Nephron (organoid): ENCODE results near the gene BMAL1.
A peak's percentile ranks its signal among the peaks of the same experiment; 100 is the strongest.

ENCODE experiments used
- H3K27ac Mint-ChIP-seq, 3 experiments: 2 replicates each; pipeline ENCODE4 v1.8.0; 2020; ENCODE audit warnings: mixed read lengths in 3 of 3, mild to moderate bottlenecking in 2 of 3, moderate library complexity in 1 of 3
- H3K27me3 Mint-ChIP-seq: 2 replicates; pipeline ENCODE4 v1.8.0; 2021; ENCODE audit warnings: low read depth, mild to moderate bottlenecking, moderate library complexity, mixed read lengths
- H3K36me3 Mint-ChIP-seq: 2 replicates; pipeline ENCODE4 v1.8.0; 2020; ENCODE audit warnings: low read depth, mixed read lengths
- H3K4me1 Mint-ChIP-seq: 2 replicates; pipeline ENCODE4 v1.8.0; 2020; ENCODE audit warnings: mixed read lengths
- H3K4me3 Mint-ChIP-seq, 3 experiments: 2 replicates each; pipeline ENCODE4 v1.8.0; 2020; ENCODE audit warnings: mild to moderate bottlenecking in 3 of 3, mixed read lengths in 3 of 3, moderate library complexity in 2 of 3
- H3K9me3 Mint-ChIP-seq: 2 replicates; pipeline ENCODE4 v1.8.0; 2020; ENCODE audit warnings: mixed read lengths
- TF ChIP-seq, protein P1 (sequence below), 3 experiments: fragments of 200-600 bp; sonication (generic); IDR thresholded peaks; one replicate each; pipeline ENCODE4 v1.5.0; 2021; ENCODE audit warnings: antibody characterized with exemption in 3 of 3; ENCODE audit not compliant: unreplicated experiment in 3 of 3

BMAL1 gene

DNA sequence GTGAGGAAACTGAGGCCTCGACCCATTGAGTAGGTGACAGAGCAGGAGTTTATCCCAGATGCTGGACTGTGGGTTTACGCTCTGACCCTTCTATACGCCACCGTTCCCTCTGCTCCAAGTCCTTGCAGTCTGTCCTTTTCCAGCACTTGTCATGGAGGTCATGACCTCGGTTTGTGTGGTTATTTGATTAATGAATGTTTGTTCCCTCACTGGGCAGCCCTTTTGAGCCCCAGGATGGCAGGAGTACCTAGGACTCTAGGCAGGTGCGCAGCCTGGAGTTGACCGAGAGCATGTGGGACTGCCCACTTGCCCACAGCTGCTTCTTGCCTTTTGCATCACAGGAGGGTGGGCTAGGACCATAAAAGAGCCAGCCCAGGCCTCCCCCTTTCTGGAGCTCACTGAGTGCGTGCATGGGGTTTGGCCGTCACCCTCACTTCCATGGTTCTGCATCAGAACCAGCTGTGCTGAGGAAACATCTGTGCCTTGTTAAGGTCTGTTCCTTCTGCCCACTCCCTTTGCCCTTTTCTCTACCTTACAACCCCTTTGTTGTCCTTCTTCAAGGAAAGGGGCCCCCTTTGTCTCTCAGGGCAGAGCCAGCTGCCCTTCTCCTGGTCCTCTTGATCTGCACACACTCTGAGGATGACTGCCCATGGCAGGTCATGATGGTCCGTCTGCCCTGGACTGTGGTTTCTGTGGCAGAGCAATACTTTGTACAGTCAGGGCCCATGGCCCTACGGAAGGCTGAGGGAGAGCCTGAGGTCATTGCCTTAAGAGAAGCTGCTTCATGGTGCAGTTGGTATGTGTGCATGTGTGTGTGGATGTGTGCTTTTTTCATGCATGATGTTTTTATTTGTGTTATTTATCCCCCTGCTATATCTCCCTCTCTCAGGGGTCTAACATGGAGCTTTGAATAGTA lies 38.2 kb downstream of the BMAL1 start:
- H3K36me3 Mint-ChIP-seq: no peaks in the 10 kb centered on the region
- no peak overlapping the region for H3K27ac Mint-ChIP-seq
- no peaks in the 10 kb centered on the region for H3K9me3 Mint-ChIP-seq
- peaks cover 5% of the 10 kb centered on the region for H3K27me3 Mint-ChIP-seq
- no peak overlapping the region for H3K4me3 Mint-ChIP-seq
- TF ChIP-seq, protein P1, sequence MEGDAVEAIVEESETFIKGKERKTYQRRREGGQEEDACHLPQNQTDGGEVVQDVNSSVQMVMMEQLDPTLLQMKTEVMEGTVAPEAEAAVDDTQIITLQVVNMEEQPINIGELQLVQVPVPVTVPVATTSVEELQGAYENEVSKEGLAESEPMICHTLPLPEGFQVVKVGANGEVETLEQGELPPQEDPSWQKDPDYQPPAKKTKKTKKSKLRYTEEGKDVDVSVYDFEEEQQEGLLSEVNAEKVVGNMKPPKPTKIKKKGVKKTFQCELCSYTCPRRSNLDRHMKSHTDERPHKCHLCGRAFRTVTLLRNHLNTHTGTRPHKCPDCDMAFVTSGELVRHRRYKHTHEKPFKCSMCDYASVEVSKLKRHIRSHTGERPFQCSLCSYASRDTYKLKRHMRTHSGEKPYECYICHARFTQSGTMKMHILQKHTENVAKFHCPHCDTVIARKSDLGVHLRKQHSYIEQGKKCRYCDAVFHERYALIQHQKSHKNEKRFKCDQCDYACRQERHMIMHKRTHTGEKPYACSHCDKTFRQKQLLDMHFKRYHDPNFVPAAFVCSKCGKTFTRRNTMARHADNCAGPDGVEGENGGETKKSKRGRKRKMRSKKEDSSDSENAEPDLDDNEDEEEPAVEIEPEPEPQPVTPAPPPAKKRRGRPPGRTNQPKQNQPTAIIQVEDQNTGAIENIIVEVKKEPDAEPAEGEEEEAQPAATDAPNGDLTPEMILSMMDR (IDR thresholded peaks at IDR 0.05; ENCODE audit: unreplicated experiment in 3 of 3): no peak
- H3K4me1 Mint-ChIP-seq: peaks cover 18% of the 10 kb centered on the region

DNA sequence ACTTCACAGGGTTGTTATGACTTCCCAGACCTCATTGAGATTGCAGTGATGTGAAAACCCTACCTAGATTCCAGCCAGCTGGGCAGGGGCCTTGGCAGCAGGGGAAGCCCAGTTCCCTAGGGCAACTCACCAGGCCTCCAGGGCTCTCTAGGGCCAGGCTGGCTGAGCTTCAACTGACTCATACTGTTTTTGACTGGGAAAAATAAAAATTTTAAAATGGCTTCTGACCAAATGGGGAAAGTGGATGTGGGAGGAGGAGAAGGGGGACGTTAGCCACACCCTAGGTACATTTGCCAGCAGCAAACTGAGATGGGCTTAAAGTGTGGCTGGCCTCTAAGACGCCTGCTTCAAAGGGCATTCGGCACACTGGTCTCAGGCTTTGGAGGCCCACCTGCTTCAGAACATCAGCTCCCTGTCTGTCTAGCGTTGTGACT lies 39.0 kb downstream of the BMAL1 start:
- H3K9me3 Mint-ChIP-seq: no peaks in the 10 kb centered on the region
- H3K27ac Mint-ChIP-seq: no peak overlapping the region
- TF ChIP-seq, protein P1 (IDR thresholded peaks at IDR 0.05; ENCODE audit: unreplicated experiment in 3 of 3): no peak
- no peaks in the 10 kb centered on the region for H3K36me3 Mint-ChIP-seq
- no peak overlapping the region for H3K4me3 Mint-ChIP-seq
- H3K4me1 Mint-ChIP-seq: peaks cover 18% of the 10 kb centered on the region
- H3K27me3 Mint-ChIP-seq: no peaks in the 10 kb centered on the region

DNA sequence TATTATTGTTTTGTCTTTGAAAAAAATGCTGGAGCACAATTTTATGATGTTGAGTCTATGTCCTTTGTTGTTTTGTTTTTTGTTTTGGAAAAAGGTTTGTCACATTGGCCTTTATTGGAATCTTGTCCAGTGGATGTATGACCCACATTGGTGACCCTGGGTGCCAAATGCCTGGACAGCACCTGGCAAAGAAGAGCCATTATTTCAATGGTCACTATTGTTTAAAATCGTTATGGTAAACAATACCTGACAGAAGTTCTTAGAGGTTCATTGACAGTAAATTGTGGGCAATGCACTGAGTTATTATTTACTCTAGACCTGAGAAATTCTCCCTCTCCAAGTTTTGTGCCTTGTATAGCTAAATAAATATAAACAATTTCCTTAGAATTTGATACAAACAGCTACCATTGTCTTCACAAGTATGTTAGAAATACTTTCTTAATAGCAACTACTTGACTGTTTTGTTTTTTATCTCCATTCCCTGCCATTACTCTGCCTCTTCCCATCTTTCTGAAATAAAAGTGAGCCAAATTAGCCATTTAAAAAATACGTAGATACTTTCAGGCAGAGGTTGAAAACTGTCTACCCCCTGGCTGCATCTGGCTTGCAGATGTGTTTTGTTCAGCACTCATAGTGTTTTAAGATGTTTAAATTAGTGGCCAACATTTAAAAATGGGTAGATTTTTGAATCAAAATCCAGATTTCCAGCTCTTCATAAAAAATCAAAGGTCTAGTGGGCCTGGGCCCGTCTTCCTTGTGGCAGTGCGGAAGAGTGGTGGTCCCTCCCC lies 39.9 kb downstream of the BMAL1 start:
- no peaks in the 10 kb centered on the region for H3K36me3 Mint-ChIP-seq
- peaks cover 18% of the 10 kb centered on the region for H3K4me1 Mint-ChIP-seq
- H3K27me3 Mint-ChIP-seq: no peaks in the 10 kb centered on the region

DNA sequence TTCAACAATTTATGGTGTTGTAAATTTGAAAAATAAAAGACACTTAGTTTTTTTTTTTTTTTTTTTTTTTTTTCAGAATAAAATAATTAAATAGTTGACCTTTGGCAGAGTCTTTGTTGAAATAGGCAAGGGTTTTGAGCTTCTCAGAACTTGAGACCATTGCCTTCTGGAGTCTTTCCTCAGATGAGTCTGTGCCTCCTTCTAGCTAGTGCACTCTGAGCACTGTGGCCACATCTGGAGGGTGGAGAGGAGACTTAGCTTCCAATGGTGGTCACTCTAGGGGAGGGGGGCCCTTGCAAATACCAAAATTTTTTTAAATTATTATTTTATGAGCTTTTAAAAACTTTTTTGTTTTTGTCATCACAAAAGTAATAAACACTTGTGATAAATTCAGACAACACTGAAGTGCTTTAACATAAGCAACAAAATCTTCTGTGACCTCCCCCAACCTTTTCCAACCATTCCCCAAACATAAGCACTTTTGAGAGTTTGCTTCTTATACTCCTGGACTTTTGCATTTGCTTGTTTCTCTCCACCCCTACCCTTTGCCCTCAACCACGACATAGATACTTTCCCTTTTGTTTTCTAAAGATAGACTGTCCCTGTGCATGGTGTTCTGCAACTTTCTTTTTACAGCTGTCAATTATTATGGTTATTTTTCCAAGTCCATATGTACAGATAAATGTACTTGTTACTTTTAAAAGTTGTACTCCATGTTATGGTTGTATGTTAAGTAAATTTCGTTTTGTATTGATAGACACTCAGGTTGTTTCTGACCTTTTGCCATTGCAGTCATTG lies 41.1 kb downstream of the BMAL1 start:
- H3K4me1 Mint-ChIP-seq: peaks cover 18% of the 10 kb centered on the region
- no peaks in the 10 kb centered on the region for H3K27me3 Mint-ChIP-seq
- H3K36me3 Mint-ChIP-seq: no peaks in the 10 kb centered on the region

More for the DNA sequence above, 39.9 kb downstream of the BMAL1 start:
- Mint-ChIP-seq H3K9me3 (no peaks in the 10 kb centered on the region), H3K4me3 (no peak overlapping the region), H3K27ac (no peak overlapping the region)
- TF ChIP-seq, protein P1 (IDR thresholded peaks at IDR 0.05; ENCODE audit: unreplicated experiment in 3 of 3): no peak

DNA sequence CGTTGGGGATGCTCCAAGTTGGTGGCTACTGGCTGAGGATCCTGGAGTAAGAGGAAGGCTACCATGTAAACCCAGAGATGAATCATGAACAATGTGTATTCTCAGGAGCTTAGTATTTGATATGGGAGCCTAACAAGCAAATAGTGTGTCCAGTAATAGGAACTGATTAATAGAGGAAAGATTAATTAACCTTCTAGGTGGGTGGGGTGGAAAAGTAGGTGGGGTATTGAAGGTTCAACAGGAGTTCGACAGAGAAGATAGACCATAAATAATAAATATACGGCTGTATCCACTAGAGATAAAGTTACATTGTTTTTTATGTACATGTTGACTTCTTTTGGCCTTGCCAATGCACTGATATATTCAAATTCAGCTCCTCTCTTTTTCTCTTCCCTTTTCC lies 43.1 kb downstream of the BMAL1 start:
- TF ChIP-seq, protein P1 (IDR thresholded peaks at IDR 0.05; ENCODE audit: unreplicated experiment in 3 of 3): no peak
- H3K4me3 Mint-ChIP-seq: no peak overlapping the region

More for the DNA sequence above, 41.1 kb downstream of the BMAL1 start:
- TF ChIP-seq, protein P1 (IDR thresholded peaks at IDR 0.05; ENCODE audit: unreplicated experiment in 3 of 3): no peak
- Mint-ChIP-seq H3K9me3 (no peaks in the 10 kb centered on the region), H3K4me3 (no peak overlapping the region), H3K27ac (peak overlapping the region in 1 of 3 experiments; percentile 5)

More for the DNA sequence above, 43.1 kb downstream of the BMAL1 start:
- Mint-ChIP-seq H3K9me3 (no peaks in the 10 kb centered on the region), H3K4me1 (peaks cover 21% of the 10 kb centered on the region), H3K36me3 (no peaks in the 10 kb centered on the region), H3K27me3 (no peaks in the 10 kb centered on the region), H3K27ac (no peak overlapping the region)
